ENCODE data around the gene CPD.
"Not testable (repeated sequence)": the region's sequence is repeated elsewhere in the genome, so short reads cannot be mapped to it uniquely, and the experiment has no call there.

CPD gene

DNA sequence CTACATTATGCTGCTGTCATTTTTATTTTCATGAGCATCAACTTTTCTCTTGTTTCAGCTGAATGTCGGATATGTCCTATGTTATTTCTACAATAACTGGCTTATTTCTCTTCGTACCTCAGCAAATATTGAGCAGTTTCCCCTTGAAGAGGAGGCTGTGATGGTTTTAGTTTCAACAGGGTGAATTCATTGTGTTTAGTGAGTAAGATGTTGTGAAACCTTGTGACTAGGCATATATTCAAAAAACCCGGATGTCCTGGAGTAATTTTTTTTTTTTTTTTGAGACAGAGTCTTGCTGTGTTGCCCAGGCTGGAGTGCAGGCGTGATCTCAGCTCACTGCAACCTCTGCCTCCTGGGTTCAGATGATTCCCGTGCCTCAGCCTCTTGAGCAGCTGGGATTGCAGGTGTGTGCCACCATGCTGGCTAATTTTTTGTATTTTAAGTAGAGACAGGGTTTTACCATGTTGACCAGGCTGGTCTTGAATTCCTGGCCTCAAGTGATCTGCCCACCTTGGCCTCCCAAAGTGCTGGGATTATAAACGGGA lies 11.1 kb downstream of the CPD start:
- no peak for DNase-seq

DNA sequence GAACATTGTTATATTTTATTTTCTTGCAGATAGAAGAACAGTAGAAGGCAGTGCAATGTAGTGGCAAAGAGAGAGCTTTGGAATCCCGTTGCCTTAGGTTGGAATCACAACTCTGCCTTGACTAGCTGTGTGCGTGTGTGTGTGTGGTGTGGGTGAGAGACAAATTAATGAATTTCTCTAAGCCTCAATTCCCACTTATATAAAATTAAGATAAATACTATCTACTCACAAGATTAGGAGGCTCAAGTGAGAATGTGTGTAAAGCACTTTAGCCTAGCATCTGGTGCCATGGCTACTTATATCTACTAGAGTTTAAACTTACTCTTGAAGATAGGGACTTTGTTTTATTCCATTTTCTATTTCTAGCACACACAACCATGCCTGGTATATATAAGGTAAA lies 12.8 kb downstream of the CPD start:
- DNase-seq: no peak

DNA sequence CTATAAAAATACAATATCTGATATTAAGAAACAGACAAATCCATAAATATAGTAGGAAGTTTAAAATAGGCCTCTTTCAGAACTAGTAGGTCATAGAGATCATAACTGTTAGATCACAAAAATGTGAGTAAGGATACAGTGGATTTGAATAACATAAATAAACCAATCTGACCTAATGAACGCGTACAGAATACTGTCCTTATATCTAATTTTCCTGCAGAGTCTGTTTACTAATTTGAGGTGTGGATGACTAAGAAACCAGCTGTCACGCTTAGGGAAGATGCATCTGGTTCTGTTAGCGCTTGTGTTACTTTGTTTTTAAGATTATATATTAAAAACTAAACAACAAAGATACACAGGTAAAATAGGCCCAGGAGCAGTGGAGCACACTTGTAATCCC lies 14.8 kb downstream of the CPD start:
- DNase-seq: no peak

DNA sequence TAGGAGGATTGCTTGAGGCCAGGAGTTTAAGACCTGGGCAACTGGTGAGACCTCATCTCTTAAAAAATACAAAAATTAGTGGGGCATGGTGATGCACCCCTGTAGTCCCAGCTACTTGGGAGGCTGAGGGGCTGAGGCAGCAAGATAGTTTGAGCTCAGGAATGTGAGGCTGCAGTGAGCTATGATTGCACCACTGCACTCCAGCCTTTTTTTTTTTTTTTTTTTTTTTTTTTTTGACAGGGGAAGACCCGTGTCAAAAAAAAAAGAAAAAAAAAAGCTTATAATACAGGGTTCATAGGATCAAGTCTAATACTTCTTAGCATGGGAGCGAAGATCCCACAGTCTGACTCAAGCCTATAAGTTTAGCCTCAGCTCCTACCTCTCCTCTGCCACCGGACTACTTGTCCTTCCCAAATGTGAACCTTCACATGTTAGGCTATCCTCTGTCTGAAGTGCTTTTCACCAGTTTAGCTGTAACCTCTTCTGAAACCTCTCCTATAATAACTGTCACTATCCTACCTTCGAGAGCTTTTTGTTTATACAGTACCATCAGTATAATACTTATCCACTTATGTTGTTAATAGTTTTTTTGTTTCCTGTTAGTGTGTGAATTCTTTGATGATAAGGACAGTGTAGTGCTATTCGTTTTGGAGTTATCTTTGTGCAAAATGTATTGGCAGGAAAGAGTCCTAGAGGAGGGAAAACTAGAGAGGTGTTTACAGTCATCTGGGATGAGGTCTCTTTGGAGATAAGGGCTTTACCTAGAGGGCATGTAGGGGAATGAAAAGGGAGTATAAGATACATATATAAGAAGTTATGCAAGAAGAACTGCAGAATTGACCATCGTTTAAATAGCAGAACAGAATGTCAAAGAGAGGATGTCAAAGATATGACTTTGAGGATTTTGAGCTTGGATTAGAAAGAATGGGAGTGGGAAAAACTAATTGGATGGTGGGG lies 15.5 kb downstream of the CPD start:
- DNase-seq: no peak

GRCh38 chr17:30395398-30396022 lies 16.8 kb downstream of the CPD start:
- DNase-seq: no peak

GRCh38 chr17:30396129-30396528 lies 17.4 kb downstream of the CPD start:
- DNase-seq: no peak

DNA sequence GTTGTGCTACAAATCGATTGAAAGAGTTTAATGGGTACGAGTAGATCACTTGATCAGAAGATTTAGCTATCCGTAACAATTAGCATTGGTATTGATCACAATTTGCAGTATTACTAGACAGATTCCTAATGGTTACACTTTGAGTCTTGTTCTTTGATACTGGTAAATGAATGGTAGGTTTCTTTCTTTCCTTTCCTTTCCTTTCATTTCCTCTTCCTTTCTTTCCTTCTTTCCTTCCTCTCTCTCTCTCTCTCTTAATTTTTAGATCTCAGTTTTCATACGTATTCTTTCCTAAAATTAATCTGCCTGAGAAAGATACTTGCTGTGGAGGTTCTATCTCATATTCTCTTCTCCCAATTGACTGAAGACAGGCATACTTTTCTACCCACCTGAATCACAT lies 17.9 kb downstream of the CPD start:
- no peak for DNase-seq

DNA sequence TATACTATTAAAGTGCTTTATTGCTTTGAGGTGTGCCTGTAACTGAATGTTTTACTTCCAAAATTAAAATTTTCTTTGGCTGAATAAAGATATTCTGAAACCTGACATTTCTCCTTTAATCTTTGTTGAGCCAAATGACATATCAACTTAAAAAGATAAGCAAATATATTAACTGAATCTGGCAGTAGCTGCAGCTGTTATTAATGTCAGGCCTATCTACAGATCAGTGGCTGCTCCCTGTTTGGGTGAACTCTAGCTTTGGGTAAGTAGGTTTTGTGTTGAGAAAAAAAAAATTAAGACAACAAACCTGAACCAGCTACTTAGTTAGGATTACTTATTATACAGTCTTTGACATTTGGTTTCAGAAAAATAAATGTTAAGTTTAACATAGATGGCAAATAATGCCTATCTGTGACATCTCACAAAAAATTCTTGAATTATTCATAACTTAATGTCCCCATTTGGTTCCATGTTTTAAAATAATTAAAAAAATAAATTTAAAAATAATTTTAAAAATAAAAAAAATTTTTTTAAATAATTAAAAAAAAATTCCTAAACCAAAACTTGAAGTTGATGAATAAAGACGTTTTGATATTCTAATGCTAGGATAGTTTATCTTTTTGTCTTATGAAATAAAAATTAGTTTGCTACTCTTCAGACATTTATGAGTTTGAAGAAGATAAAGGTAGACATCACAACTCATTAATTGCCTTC lies 19.8 kb downstream of the CPD start:
- no peak for DNase-seq

GRCh38 chr17:30401097-30401496 lies 22.4 kb downstream of the CPD start:
- DNase-seq: no peak

GRCh38 chr17:30405161-30405560 lies 26.4 kb downstream of the CPD start:
- DNase-seq: no peak

- not testable (repeated sequence) for DNase-seq
These were observed 31.9 kb downstream of the CPD start for GRCh38 chr17:30410627-30411026.

GRCh38 chr17:30412008-30412496 lies 33.3 kb downstream of the CPD start:
- DNase-seq: not testable (repeated sequence)

GRCh38 chr17:30413109-30413508 lies 34.4 kb downstream of the CPD start:
- DNase-seq: no peak

DNA sequence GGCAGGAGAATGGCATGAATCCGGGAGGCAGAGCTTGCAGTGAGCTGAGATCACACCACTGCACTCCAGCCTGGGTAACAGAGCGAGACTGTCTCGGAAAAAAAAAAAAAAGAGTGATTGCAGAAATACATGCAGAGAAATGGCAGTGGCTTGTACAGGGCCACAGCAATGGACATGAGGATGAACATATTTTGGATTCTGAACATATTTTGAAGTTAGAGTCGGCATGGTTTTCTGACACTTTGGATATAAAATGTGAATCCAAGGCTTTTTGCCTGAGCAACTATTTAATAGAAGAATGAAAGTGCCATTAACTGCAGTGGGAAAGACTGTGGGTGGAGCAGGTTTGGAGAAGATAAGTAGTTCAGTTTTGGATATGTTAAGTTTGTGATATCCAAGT lies 35.8 kb downstream of the CPD start:
- DNase-seq: no peak

- DNase-seq: no peak
These were observed 36.8 kb downstream of the CPD start for GRCh38 chr17:30415491-30415890.

DNA sequence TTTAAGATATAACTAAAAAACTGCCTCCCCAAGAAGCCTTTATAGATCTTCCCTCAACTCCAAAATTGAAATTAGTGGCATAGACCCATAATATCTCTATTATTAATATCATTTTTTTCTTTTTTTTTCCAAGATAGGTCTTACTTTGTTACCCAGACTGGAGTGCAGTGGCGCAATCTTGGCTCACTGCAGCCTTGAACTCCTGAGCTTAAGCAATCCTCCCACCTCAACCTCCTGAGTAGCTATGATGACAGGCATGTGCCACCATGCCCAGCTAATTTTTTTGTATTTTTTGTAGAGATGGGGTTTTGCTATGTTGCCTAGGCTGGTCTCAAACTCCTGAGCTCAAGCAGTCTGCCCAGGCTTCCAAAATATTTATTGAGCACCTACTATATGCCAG lies 39.3 kb downstream of the CPD start:
- DNase-seq: not testable (repeated sequence)

GRCh38 chr17:30421592-30421991 lies 42.9 kb downstream of the CPD start:
- DNase-seq: no peak

DNA sequence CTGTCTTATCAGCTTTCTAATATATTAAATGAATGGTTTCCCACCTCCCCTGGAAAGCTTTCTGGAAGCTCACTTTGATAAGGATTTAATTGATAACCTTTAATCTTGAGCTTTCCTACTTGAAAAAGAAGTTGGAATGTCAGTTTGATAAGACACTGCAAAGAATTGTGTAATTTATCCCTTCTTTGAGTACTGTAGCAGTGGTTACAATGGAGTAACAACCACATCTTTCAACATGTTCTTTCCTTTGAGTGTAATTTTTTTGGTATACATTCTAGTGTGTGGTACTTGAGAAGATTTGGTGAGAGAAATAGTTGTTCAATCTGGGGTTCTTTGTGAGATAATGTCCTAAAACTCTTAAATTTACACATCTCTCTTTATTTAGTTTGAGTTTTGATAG lies 43.4 kb downstream of the CPD start:
- DNase-seq: no peak

DNA sequence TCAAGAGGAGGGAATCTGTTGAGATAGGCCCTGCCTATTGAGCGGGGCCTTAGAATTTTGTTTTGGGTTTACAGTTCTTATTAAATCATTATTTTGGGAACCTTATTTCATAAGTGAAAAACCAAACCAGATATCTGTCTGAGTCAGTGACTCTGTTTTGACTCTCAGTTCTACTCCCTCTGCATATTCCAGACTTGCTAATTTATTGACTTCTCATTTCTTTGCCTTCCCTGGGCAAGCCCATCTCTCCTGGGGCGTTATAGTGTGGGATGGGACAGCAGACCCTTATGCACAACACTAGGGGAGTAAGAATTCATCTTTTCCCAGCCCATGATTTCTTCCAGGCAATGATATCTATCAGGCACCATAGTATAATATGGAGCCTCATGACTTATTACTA lies 45.7 kb downstream of the CPD start:
- DNase-seq: no peak

GRCh38 chr17:30426292-30426691 lies 47.6 kb downstream of the CPD start:
- DNase-seq: no peak

- DNase-seq: no peak
These were observed 48.9 kb downstream of the CPD start for GRCh38 chr17:30427611-30428010.

DNA sequence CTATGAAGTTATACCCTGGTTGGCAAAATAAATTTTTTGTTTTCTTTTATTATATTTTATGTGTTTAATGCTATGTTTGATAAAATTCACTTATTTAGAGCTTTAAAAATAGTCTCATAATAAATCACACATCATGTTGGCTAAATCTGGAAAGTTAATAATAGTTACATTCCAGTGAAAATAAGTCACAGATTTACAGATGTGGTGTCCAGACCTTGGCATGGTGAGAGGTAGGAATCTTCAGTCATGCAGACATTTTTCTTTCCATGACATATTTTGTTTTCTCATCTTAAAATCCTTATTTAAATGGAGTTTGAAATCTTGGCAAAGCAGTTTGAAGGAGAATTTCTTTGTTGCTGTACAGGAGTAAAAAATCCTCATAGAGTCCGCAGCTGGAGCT lies 50.4 kb downstream of the CPD start:
- no peak for DNase-seq

DNA sequence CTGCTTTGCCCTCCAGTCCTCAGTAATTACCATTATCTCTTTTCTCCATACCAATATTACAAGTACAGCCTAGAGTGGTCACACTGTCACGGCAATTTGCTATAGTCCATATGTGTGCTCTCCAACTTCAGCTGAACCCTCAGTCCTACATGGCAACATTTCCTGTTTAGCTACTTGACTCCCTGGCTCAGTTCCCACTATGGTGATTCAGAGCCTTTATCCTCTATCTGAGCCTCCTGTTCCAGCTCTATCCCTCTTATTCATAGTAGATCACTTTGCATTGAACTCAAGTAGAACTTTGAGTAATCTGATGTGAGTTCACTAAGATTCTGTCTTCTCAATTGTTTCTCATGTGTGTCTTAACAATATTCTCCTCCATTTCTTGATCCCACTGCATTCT lies 54.8 kb downstream of the CPD start:
- no peak for DNase-seq
